Effector memory CD4-positive, alpha-beta T cell (primary cell): ENCODE measurements around the gene CDC42EP3.

Source experiments
- DNase-seq, 3 donors: peaks; one replicate each; pipeline ENCODE4 v3.0.0-alpha.2; 2020
- H3K27ac ChIP-seq: 2 replicates; pipeline ENCODE4 v1.7.0; 2013; ENCODE audit warnings: mild to moderate bottlenecking, low read length, moderate library complexity; ENCODE audit not compliant: insufficient read depth, poor library complexity, severe bottlenecking
- H3K27me3 ChIP-seq: replicated peaks from 2 replicates; pipeline ENCODE4 v1.7.0; 2013; ENCODE audit warnings: mild to moderate bottlenecking, low read length; ENCODE audit not compliant: insufficient read depth, control insufficient read depth, poor library complexity, severe bottlenecking
- H3K36me3 ChIP-seq: 2 replicates; pipeline ENCODE4 v1.7.0; 2013; ENCODE audit warnings: mild to moderate bottlenecking, low read length, moderate library complexity; ENCODE audit not compliant: control insufficient read depth, insufficient read depth
- H3K4me1 ChIP-seq: 2 replicates; pipeline ENCODE4 v1.7.0; 2013; ENCODE audit warnings: low read length, mild to moderate bottlenecking; ENCODE audit not compliant: control insufficient read depth, insufficient read depth, poor library complexity, severe bottlenecking
- H3K4me3 ChIP-seq: 2 replicates; pipeline ENCODE4 v1.7.0; 2013; ENCODE audit warnings: low read length, low read depth, mild to moderate bottlenecking; ENCODE audit not compliant: insufficient read depth, poor library complexity, severe bottlenecking
- H3K9me3 ChIP-seq: 2 replicates; pipeline ENCODE4 v1.7.0; 2013; ENCODE audit warnings: mild to moderate bottlenecking, low read length, moderate library complexity; ENCODE audit not compliant: control insufficient read depth

Gene CDC42EP3

GRCh38 chr2:37648331-37649011 lies 23.0 kb downstream of the CDC42EP3 start:
- Histone ChIP-seq H3K4me3 (no peak overlapping the region), H3K9me3 (no peaks in the 10 kb centered on the region), H3K27ac (peak overlapping the region; percentile 64), H3K27me3 (no peaks in the 10 kb centered on the region), H3K36me3 (peaks cover 13% of the 10 kb centered on the region), H3K4me1 (peaks cover 60% of the 10 kb centered on the region)
- DNase-seq, result peak; percentile 27 to 45 (median 35)

DNA sequence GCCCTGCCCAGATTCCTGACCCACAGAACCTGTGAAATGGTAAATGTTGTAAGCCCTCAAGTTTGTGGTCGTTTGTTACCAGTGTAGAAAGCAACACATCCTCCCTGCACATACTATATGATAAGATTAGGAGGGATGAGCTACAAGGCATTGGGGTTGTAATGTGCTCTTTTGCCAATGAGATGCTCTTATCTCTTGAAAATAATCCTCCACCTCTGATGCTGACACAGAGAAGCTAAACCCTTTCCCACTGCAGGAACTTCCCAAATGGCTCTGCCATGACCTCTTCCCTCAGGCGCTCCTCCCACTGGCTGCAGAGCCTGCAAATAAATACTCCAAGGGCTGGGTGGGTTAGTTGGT lies 23.5 kb downstream of the CDC42EP3 start:
- Histone ChIP-seq H3K27ac (peak overlapping the region; percentile 64), H3K4me3 (no peak overlapping the region), H3K36me3 (peaks cover 13% of the 10 kb centered on the region), H3K4me1 (peaks cover 65% of the 10 kb centered on the region), H3K9me3 (no peaks in the 10 kb centered on the region), H3K27me3 (no peaks in the 10 kb centered on the region)
- DNase-seq, result no peak

DNA sequence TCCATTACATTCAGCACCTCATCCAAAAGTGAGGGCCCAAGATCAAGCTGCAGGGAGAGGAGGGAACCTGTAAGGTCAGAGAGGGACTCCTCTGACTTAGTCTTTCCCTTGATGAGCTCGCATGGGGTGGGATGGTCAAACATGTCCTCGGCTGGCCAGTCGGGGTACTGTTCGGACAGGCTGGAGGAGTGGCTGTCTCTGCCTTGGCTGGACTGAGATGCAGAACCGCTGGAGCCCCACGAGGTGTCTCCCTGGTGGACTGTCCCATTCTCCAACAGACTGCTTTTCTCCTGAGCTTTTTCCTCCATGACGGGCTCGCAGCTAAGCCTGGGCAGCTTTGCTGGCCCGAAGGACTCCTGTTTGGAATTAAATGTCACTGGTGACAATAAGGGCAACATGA lies 25.6 kb downstream of the CDC42EP3 start:
- peaks cover 66% of the 10 kb centered on the region for H3K4me1 ChIP-seq
- DNase-seq, result no peak
- no peak overlapping the region for H3K4me3 ChIP-seq
- H3K36me3 ChIP-seq, result peaks cover 17% of the 10 kb centered on the region
- H3K27ac ChIP-seq, result peak overlapping the region; percentile 52
- H3K9me3 ChIP-seq, result no peaks in the 10 kb centered on the region
- H3K27me3 ChIP-seq, result no peaks in the 10 kb centered on the region

DNA sequence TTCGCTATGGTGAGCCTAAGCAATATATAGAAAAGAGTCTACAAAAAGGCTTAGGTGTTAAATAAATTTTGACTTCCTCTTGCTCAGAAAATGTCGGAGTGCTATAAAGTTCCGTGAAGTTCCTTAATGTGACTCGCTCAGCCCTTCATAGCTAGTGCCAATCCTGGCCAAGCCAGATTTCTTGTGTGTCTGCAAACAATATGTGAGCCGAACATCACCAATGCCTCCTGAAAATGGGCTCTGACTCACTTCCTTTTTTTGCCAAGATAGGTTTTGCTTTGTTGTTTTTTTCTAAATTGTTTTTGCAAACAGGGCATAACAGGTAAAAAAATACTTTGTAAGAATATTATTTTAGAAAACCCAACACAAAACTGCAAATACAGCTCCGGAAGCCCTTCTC lies 26.1 kb downstream of the CDC42EP3 start:
- Histone ChIP-seq H3K4me1 (peaks cover 65% of the 10 kb centered on the region), H3K27ac (peak overlapping the region; percentile 52), H3K4me3 (no peak overlapping the region), H3K27me3 (no peaks in the 10 kb centered on the region), H3K9me3 (no peaks in the 10 kb centered on the region), H3K36me3 (peaks cover 17% of the 10 kb centered on the region)
- peak in 1 of 3 donors; percentile 20 for DNase-seq

- H3K27me3 ChIP-seq, result no peaks in the 10 kb centered on the region
- peaks cover 17% of the 10 kb centered on the region for H3K36me3 ChIP-seq
- H3K27ac ChIP-seq, result no peak overlapping the region
- peaks cover 53% of the 10 kb centered on the region for H3K4me1 ChIP-seq
- no peaks in the 10 kb centered on the region for H3K9me3 ChIP-seq
- DNase-seq, result no peak
- H3K4me3 ChIP-seq, result no peak overlapping the region
Measured at GRCh38 chr2:37644191-37644590, 27.3 kb downstream of the CDC42EP3 start.

- no peaks in the 10 kb centered on the region for H3K9me3 ChIP-seq
- H3K4me1 ChIP-seq, result peaks cover 48% of the 10 kb centered on the region
- H3K27me3 ChIP-seq, result no peaks in the 10 kb centered on the region
- no peak for DNase-seq
- peaks cover 17% of the 10 kb centered on the region for H3K36me3 ChIP-seq
- H3K27ac ChIP-seq, result peak overlapping the region; percentile 43
- no peak overlapping the region for H3K4me3 ChIP-seq
Measured at GRCh38 chr2:37643730-37644078, 27.7 kb downstream of the CDC42EP3 start.

DNA sequence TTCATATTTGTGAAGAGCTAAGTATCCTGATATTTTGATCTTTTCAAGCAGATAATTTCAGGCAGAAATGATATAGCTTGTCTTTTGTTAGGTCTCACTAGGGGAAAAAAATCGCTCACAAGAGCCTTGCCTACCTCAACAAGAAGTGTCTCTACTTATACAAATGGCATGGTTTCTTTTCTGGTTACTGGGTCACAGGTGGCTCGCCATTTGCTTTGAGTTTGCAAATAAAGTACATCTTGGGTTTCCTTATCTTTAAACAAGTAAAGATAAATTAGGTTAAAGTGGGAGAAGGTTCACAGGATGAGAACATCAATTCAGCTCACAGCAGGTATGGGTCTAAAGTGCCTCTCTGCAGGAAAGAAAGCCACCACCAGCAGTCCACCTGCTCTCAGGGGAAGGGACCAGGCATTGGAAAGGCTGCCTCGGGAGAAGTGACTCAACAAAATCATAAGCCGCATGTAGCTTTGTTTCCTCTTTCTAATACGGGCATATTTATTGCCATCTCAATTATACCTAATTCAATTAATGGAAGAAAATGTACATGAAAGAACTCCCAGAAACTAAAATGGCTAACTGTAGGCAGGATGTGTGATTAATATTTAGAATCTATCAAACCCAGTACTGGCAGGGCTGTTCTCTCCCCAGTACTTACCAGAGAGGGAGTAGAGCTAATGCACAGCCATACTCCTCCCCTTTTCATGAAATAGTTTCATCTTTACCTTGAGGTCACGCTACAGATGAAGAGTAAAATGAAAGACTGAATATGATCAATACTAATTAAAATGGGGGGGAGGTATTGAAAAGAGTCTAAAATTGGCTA lies 28.3 kb downstream of the CDC42EP3 start:
- no peaks in the 10 kb centered on the region for H3K27me3 ChIP-seq
- H3K4me3 ChIP-seq, result no peak overlapping the region
- no peaks in the 10 kb centered on the region for H3K9me3 ChIP-seq
- H3K4me1 ChIP-seq, result peaks cover 43% of the 10 kb centered on the region
- peak overlapping the region; percentile 43 for H3K27ac ChIP-seq
- H3K36me3 ChIP-seq, result peaks cover 17% of the 10 kb centered on the region
- DNase-seq, result no peak

DNA sequence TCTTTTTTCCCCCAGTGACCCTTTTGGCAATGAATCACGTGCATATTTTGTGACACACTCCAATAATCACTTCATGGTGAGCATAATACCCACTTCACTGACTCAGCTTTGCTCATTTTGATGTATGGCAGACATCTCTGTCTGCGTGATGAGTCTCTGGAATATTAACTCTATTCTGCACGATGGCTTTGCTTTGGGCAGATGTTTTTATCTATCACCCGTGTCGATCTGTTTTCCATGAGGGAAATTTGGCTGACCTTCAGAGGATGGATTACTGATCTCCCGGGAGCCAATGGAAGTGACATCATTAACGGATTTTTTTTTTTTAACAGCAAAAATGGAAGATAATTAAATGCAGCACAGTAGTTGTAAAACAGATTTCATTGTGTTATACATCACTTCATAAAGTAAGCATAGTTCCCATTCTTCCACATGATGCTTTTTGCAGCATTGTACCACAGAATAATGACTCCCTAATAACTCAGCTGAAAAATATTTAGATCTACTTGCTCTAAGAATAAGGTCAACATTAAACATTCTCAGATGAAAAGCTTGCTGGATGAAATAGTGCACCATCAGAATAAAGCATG lies 29.8 kb downstream of the CDC42EP3 start:
- no peak for DNase-seq
- Histone ChIP-seq H3K9me3 (no peaks in the 10 kb centered on the region), H3K4me3 (no peak overlapping the region), H3K36me3 (peaks cover 7% of the 10 kb centered on the region), H3K27ac (no peak overlapping the region), H3K4me1 (peaks cover 31% of the 10 kb centered on the region), H3K27me3 (no peaks in the 10 kb centered on the region)

DNA sequence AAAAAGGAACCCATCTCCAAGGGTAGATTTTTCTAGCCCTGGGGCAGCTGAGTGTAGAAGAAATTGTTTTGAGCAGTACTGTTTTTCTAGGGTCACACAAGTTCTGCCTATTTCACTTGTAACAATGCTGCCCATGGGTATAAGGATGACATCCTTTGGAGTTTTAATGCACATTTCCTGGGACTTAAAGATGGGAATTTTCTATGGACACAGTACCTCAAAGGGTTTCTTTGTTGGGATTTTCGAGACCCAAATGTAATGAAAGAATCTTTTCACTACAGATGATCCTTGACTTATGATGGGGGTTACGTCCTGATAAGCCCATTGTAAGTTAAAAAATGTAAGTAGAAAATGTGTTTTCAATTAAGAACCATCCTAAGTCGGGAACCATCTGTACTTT lies 31.8 kb downstream of the CDC42EP3 start:
- H3K27ac ChIP-seq, result no peak overlapping the region
- H3K9me3 ChIP-seq, result no peaks in the 10 kb centered on the region
- H3K36me3 ChIP-seq, result peaks cover 7% of the 10 kb centered on the region
- no peak for DNase-seq
- H3K4me1 ChIP-seq, result peaks cover 34% of the 10 kb centered on the region
- no peak overlapping the region for H3K4me3 ChIP-seq
- H3K27me3 ChIP-seq, result no peaks in the 10 kb centered on the region

GRCh38 chr2:37638973-37639372 lies 32.5 kb downstream of the CDC42EP3 start:
- Histone ChIP-seq H3K4me3 (no peak overlapping the region), H3K27me3 (no peaks in the 10 kb centered on the region), H3K36me3 (peaks cover 3% of the 10 kb centered on the region), H3K9me3 (no peaks in the 10 kb centered on the region), H3K4me1 (peaks cover 33% of the 10 kb centered on the region), H3K27ac (no peak overlapping the region)
- DNase-seq, result no peak
